Ammon's horn (tissue), 1 donor: ENCODE measurements around the gene GPN1.
"Not testable (repeated sequence)": the region's sequence is repeated elsewhere in the genome, so short reads cannot be mapped to it uniquely, and the experiment has no call there.

ENCODE experiments used
- DNase-seq: peaks from one replicate; pipeline ENCODE4 v3.0.0-alpha.2; 2016; ENCODE audit warnings: low spot score

GPN1 gene

DNA sequence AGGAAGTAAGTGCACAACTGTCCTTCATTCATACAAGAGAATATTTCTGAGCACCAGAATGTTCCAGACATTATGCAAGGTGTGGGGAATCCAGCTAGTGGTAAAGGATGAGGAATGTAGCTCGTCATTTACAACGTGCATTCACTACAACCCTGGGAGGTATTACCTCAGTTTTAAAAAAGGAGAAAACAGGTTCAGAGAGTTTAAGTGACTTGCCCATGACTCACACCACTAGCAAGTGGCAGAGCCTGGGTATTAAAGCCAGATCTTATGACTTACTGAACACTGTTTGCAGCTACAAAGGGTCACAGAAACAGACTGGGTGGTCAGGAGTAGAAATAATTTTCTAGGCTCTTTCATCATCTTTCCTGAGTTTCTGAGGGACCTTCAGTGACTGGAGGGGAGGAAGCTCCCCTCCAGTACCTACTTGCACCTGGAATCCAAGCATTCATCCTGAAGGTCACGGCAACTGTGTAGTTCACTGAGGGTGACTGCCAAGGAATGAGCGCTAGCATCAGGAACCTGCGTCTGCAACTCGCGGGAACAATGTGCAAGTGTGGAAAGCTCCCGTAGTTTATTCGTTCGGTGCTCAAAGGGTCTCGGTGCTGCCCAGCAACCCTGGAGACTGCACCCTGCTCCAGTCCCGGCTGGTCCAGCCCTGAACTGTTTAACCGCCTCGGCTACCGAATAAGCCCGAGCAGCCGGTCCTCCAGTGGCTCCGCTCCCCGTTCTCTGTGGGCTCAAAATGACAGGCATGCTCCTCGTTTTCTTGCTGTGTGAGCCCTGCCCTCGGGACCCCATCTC is 685 bp upstream of the GPN1 start:
- DNase-seq, result peak; percentile 12

DNA sequence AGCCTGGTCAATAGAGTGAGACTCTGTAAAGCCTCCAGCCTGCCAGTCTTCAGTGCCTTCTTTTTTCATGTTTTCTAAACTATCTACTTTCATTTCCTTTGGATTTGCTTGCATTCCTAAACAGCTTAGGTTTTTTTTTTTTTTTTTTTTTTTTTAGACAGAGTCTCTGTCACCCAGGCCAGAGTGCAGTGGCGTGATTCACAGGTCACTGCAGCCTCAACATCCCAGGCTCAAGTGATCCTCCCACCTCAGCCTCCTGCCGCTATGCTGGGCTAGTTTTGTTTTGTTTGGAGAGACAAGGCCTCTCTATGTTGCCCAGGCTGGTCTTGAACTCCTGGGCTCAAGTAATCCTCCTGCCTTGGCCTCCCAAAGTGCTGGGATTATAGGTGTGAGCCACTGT is 1.4 kb downstream of the GPN1 start:
- not testable (repeated sequence) for DNase-seq

DNA sequence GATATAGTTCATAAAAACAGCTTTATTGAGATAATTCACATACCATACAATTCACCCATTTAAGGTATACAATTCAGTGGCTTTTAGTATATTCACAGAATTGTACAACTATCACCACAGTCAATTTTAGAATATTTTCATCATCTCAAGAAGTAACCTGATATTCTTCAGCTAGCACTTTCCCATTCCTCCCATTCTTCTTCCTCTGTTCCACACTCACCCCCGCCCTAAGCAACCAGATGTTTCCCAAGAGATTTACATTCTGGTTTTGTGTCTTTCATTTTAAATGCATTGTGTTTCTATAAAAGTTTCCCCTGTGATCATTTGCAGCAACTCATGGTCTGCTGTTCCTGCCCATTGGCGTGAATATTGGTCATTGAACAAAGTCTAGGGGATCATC is 5.4 kb downstream of the GPN1 start:
- no peak for DNase-seq

DNA sequence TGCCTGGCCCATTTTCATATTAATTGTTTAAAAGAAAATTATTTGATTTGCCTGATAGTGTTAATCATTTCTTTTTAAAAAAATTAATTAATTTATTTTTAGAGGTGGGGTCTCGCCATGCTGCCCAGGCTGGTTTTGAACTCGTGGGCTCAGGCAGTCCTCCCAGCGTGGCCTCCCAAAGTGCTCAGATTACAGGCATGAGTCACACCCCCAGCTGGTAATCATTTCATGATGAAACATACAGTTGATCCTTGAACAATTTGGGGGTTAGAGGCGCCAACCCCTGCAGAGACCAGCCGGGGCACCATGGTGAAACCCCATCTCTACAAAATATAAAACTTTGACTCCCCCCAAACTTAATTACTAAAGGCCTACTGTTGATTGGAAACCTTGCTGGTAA is 7.9 kb downstream of the GPN1 start:
- no peak for DNase-seq

DNA sequence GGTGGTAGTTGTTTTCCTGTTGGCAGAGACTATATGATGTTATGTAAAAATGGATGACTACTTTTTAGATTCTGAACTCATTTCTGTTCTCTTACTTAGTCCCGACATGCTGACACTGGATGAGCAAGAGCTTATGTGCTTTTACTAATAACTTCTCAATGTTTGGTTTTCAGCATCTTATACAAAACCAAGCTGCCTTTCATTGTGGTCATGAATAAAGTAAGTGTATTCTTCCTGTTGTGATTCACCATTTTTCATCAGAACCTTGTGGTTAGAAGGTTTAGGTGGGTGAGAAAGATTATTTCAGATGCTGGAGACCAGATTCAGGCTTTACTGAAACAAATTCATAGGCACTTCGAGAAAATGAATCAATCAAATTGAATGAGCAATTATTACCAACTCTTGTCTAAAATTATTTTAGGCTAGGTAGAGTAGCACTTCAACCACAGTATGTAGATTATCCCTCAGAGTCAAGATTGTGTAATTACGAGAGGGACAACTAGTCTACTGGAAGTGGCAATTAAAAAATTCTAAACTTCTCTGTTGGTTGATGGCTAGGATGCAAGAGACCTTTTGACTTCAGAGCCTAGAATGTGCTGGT is 9.3 kb downstream of the GPN1 start:
- DNase-seq, result no peak

DNA sequence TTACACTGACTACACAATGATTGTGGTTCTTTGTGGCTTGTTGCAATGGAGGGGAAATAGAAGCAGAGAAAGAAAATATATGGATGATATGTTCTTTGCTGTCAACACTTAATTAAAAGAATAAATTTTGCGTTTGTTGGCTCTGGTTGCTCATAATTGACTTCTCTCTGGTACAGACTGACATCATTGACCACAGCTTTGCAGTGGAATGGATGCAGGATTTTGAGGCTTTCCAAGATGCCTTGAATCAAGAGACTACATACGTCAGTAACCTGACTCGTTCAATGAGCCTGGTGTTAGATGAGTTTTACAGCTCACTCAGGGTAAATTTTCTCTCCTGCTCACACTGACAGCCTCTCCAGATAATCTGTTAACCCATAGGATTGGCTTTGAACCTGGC is 9.9 kb downstream of the GPN1 start:
- DNase-seq, result no peak

DNA sequence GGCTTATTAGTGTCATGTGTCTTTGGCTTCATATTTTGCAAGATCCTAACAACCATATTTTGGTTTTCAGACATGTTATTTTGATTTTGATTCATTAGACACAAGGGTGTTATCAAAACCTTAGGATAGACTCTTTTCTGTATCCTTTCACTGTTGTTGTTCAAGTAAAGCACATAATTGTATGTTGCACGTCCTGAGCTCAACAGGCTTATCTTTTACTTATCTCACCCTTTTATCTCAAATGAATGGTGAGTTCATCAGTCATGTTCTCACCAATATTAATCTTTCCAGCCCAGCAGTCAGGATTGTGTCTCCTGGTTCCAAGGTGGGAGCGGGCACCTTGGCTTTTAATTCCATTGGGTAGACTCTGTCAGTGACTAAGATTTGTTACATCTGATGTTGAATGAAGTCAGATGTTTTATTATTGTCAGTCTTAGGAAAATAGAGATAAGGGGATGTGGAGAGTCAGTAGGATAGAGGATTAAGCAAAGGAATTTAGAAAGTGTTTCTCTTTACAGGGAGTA is 11.9 kb downstream of the GPN1 start:
- no peak for DNase-seq

DNA sequence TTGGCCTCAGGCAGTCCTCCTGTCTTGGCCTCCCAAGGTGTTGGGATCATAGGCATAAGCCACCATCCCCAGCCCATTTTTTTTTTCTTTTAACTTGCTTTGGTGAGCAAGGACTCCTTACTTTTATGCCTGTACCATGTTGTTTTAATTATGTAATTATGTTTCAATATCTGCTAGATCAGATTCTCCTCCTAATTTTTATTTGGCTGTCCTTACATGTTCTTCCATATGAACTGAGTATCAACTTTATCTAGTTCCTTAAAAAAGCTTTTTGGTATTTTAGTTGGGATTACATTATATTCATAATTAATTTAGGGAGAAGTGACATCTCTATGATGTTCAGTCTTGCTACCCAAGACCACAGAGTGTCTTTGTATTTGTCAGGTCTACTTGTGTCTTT is 16.3 kb downstream of the GPN1 start:
- no peak for DNase-seq

DNA sequence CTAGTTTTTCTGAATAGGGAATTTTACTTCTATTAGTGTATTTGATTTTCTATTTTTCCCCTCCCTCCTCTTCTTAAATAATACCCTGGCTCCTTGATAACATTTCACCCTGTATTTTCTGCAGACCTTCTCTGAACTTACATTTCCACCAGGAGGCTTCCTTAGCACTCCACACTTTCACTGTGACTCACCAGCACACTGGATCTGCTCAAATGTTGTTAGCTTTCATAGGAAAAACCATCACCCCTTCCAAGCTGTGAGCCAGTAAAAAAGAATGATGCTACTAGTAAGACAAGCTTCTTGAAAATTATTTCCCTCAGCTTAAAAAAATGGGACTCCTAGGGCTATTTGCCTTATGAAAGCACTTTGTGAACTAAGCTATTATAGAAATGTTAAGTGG is 18.4 kb downstream of the GPN1 start:
- no peak for DNase-seq

DNA sequence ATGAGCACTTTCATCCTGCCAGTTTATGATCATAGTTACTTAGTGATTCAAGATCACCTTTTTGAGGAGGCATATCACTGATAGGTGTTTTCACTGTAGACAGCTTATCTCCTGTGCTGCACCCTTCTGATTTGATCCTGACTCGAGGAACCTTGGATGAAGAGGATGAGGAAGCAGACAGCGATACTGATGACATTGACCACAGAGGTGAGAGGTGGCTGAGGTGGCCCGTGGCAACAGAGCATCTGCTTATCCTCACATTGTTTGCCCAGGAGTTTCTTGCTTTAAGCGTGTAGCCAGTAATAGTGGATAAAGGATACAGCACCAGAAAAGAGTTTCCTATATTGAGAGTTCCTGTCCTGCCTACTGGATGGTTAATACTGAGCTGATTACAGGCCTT is 18.9 kb downstream of the GPN1 start:
- DNase-seq, result no peak

DNA sequence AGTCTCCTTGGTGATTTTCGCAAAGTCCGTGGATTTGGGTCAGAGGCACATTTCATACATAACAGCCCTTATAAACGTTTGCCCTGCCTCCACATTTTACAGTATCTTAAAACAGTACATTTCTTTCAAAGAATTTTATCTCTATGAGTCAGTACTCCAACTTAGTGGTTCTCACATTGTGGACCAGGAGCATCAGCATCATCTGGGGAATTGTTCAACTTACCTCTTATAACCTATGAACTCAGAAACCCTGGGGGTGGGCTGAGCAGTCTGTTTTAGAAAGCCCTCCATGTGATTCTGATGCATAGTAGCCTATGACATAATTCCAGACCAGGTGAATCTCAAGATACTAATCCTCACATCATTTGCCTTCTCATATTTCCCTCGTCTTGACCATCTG is 22.2 kb downstream of the GPN1 start:
- DNase-seq, result no peak

DNA sequence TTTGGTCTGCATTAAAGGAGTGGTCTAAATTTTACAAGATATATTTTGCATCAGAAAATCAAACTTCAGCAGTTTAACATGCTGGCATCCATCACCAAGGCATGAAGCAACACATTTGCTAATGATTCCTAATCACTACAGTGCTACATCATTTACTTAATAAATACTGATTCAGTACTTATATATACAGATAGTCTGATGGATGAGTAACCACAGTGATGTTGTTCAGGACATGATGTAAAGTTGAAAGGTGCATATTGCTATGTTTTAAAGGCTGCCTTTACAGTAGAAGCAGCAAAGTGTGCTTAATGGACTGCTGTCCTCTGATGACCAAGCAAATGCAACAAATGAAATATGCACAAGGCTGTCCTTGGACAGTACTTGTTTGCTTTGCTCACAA is 23.5 kb downstream of the GPN1 start:
- DNase-seq, result no peak

DNA sequence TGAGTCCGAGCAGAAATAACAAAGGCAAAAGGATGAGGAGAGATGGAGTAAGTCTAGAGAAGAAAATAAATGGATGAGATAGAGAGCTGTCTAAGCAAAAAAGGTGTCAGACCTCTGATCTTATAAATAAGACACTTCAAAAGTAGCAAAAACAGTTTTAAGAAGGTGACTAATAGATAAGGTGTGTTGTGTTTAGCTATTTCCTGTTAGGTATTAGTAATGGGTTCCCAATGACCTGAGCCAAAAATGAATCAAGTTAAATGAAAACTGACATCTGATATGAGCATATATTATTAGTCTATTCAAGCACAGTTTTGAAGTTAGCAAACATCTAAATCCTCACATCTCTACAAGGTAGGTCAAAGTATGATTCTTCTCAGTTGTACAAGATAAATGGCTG is 23.9 kb downstream of the GPN1 start:
- no peak for DNase-seq

DNA sequence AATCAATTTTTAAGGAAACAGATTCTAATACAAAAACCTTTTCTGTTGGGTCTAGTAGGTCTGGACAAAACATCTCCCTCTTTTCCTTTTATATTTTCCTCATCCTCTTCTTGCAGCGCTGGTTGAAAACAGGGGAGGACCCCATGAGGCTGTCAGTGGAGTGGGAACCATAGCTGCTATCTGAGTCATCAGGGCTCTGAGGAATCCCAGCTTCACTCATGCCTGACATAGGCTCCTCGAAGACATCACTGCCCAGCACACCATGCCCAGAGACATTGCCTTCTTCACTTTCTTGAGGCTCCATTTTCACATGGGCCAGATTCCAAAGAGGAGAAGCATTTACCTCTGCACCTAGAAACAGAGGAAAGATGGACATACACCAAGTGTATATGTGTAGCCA is 24.5 kb downstream of the GPN1 start:
- DNase-seq, result no peak

DNA sequence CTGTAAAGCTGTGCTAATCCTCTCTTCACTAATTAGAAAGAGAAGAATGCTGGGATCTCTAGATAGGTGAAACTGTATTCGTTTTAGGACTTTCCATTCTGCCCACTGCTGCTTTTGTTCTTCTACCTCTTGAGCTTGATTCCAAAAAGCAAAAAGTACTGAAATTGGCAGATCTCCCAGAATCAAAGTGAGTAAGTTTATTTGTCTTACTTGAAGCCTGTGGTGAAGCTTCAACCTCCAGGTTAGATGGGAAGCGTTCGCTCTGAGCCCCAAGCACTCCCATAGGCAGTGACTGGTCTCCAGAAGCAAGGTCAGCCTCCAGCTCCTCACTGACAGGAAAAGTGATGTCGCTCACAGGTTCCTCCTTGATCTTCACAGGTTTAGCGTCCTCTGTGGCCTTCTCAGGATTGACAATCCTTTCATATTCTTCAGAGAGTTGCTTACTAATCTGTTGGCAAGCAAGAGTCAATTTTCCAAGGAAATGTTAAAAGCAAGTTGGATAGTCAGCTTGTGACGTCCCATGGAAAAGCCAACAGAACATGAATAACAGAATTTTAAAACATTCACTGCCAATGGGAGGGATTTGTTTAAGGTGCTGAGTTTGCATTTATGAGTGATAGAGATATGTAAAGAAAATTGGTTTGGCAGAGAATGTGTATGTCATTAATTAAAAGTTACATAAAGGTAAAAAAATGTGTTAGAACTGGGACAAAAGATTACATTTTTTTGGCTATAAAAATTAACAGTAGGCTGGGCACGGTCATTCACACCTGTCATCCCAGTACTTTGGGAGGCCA is 26.5 kb downstream of the GPN1 start:
- DNase-seq, result no peak

DNA sequence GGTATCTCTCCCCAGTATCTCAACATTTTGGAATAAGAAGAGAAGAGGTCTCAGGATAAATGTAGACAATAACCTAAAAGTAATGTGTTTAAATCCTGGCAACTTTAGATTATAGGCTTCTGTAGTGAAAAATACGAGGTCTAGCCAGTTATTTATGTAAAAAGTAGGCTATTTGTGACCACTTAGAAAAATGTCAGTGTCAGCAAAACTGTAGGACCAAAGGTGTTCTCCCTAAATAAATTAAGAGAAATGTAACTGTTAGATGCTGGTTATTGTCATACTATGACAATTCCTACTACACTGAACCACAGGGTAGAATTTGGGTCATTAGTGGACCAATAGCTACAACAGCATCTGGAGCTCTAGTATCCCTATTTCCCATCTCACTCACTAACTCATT is 32.5 kb downstream of the GPN1 start:
- no peak for DNase-seq

DNA sequence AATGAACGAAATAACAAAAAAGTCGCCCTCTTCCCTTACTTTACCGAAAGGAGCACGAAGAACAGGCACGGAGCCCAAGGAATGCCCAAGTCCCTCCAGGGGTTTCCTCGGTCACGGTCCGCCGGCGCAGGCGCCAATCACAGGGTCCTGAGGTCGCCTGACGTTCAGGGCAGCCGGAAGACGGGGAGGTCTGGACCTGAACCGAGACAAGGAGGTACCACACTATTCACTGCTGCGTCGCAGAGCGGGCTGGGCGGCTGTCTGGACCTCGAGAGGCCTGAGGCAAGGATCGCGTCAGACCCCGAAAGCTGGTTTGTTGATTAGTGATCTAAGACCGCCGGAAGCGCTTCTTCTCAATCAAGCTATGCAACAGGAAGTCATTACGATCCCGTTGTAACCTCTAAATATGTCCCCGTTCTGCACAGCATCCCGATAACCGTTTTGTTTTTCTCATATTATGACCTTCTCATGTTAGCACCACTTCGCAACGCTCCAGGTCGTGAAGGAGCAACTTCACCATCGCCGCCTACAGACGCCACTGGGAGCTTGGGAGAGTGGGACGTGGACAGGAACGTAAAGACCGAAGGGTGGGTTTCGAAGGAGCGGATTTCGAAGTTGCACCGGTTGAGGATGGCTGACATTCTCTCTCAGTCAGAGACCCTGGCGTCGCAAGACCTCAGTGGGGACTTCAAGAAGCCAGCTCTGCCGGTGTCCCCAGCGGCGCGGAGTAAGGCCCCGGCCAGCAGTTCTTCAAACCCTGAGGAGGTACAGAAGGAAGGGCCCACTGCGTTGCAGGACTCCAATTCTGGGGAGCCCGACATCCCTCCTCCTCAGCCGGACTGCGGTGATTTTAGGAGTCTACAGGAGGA is 34.7 kb downstream of the GPN1 start, which contains the start of the genes SLC4A1AP and SUPT7L:
TSS of gene SLC4A1AP (plus strand) at position 605 of the 869 bp plus-strand sequence. CDS start at position 631, 26 bp downstream.
TSS of gene SUPT7L (minus strand) at position 330 of the 869 bp plus-strand sequence. CDS start 1,422 bp downstream, outside the sequence.
- peak; percentile 88 for DNase-seq

DNA sequence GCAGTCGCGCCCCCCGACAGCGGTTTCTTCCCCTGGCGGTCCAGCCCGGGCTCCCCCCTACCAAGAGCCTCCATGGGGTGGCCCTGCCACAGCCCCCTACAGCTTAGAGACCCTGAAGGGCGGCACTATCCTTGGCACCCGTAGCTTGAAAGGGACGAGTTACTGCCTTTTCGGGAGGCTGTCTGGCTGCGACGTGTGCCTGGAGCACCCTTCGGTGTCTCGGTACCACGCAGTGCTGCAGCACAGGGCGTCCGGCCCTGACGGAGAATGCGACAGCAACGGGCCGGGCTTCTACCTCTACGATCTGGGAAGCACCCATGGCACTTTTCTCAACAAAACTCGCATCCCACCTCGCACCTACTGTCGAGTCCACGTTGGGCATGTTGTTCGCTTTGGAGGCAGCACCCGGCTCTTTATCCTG is 35.3 kb downstream of the GPN1 start:
- DNase-seq, result no peak

DNA sequence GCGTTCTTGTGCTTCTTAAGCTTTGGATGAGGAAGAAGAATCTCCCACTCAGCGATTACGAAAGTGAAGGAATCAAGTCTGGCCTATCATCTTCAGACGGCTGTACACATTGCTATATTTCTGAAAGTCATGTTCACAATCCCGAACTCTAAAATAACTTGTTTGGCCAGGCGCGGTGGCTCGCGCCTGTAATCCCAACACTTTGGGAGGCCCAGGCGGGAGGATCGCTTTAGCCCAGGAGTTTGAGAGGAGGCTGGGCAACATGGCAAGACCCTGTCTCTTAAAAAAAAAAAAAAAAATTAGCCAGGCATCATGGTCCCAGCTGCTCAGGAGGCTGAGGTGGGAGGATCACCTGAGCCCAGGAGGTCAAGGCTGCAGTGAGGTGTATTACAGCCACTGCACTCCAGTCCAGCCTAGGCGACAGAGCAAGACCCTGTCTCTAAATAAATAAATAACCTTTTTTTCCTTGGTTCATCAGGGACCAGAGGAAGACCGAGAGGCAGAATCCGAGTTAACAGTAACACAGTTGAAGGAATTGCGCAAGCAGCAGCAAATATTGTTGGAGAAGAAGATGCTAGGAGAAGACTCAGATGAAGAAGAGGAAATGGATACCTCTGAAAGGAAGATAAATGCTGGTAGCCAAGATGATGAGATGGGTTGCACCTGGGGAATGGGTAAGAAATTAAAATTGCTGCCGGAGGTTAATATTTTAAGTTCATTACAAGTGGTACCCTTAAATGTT is 35.9 kb downstream of the GPN1 start:
- no peak for DNase-seq

DNA sequence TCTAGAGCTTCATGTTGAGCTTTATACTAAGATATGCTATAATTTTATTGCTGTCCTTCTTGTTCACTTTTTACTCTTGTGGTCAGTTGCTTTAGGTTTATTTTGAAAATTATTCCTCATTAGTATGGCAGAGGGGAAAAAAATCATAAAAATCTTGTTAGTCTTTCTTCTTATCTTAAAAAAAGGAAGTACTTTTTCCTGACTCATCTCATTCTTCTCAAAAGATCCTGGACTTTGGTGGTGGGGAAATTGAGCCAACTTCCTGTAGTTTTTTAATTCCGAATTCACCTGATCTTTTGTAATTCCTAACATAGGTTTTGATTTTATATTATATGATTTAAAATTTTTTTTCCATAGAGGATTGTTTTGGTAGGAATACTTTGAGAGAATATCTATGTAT is 38.6 kb downstream of the GPN1 start:
- DNase-seq, result no peak

DNA sequence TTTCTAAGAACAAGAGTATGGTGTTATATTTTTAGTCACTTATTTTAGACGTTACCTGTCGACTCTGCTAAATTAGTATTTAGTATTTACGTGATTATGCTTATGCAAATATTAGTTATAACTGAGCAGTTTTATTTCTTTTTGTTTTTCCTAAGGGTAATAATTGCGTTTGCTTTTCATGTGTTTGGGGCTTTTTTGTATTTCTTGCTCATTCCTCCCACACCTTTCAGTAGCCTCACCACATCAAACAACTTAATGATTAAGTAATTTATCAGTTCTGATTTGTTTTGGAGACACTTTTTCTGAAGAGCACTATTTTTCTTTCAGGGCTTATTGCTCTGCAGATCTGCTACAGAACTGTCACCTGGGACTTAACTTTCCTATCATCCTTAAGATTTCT is 42.4 kb downstream of the GPN1 start:
- DNase-seq, result no peak
